Astrocyte of the cerebellum (primary cell): ENCODE results near the gene DNMBP.

Experiments used
- DNase-seq: peaks from one replicate; pipeline ENCODE4 v3.0.0-alpha.2; 2011; ENCODE audit warnings: low read depth
- H3K4me3 ChIP-seq: 2 replicates; pipeline ENCODE4 v1.5.1; 2011; ENCODE audit warnings: mild to moderate bottlenecking, low read depth, low read length, moderate library complexity
- CTCF ChIP-seq: IDR thresholded peaks from 2 replicates; pipeline ENCODE4 v1.5.1; 2012; ENCODE audit warnings: low read length, low read depth, moderate library complexity, mild to moderate bottlenecking; ENCODE audit errors: missing control alignments
- in situ Hi-C: cut with HindIII; loops from 2 replicates; pipeline ENCODE4 v1.10.0; 2017; ENCODE audit warnings: low sequenced_read_pairs

DNMBP gene

GRCh38 chr10:99999319-100000108 is 10.2 kb downstream of the DNMBP start:
- no peak for TF ChIP-seq CTCF
- no peak for DNase-seq
- in situ Hi-C loops: no loop called here
- H3K4me3 ChIP-seq: no peak overlapping the region

GRCh38 chr10:99998889-99999288 is 10.9 kb downstream of the DNMBP start:
- in situ Hi-C loops: no loop called here
- H3K4me3 ChIP-seq: no peak overlapping the region
- DNase-seq: no peak
- TF ChIP-seq CTCF: no peak

GRCh38 chr10:99996671-99997648 is 12.8 kb downstream of the DNMBP start:
- in situ Hi-C loops: no loop called here
- no peak overlapping the region for H3K4me3 ChIP-seq
- no peak for DNase-seq
- TF ChIP-seq CTCF: no peak

- no peak overlapping the region for H3K4me3 ChIP-seq
- DNase-seq: no peak
- TF ChIP-seq CTCF: no peak
- in situ Hi-C loops: no loop called here
Measured at GRCh38 chr10:99995713-99996112, 14.0 kb downstream of the DNMBP start.

GRCh38 chr10:99995269-99995668 is 14.5 kb downstream of the DNMBP start:
- DNase-seq: no peak
- in situ Hi-C loops: no loop called here
- no peak overlapping the region for H3K4me3 ChIP-seq
- TF ChIP-seq CTCF: no peak

- no peak for DNase-seq
- no peak for TF ChIP-seq CTCF
- in situ Hi-C loops: no loop called here
- no peak overlapping the region for H3K4me3 ChIP-seq
Measured at GRCh38 chr10:99994801-99995200, 14.9 kb downstream of the DNMBP start.
